ENCODE results near the gene DMBT1. TPM values are rescaled to one million over a fixed set of nuclear protein-coding genes. Genes with fewer than 3 reads are reported as not detected.

Gene DMBT1
- total and polyA plus RNA-seq, 8 donors: 0.19 to 81.1 (median 4.1) TPM; not detected in 1

DNA sequence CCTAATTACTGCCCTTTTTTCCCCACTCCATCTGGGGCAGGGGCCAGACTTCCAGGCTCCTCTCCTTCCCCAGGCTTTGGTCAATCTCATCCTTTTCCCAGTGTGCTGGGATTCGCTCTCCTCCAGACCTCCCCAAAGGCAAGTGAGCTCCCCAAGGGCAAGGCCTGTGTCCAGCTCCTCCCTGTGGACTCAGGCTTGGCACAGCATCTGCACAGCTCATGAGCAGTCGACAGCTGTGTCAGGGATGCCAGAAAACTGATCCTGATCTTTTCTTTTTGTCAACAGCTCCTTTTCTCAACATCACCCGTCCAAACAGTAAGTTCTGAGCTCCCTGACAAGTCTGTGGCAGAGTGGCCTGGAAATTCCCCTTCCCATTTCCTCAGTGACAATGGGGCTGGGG lies 72.0 kb downstream of the DMBT1 start:
- Histone ChIP-seq H3K27ac (no peak overlapping the region), H3K4me1 (peaks cover 0 to 7% (median 0%) of the 10 kb centered on the region in 4 donors), H3K36me3 (no peaks in the 10 kb centered on the region), H3K4me3 (no peak overlapping the region), H3K9me3 (no peaks in the 10 kb centered on the region), H3K27me3 (no peaks in the 10 kb centered on the region)
- intact Hi-C loops (cut with DNase I; ENCODE audit: low total_unique reads): no loop called here
- no peak for DNase-seq
- TF ChIP-seq POLR2A (IDR thresholded peaks at IDR 0.05) (no peak), POLR2AphosphoS5 (IDR thresholded peaks at IDR 0.05) (no peak), EP300 (IDR thresholded peaks at IDR 0.05) (no peak)
- TF ChIP-seq, protein P1, sequence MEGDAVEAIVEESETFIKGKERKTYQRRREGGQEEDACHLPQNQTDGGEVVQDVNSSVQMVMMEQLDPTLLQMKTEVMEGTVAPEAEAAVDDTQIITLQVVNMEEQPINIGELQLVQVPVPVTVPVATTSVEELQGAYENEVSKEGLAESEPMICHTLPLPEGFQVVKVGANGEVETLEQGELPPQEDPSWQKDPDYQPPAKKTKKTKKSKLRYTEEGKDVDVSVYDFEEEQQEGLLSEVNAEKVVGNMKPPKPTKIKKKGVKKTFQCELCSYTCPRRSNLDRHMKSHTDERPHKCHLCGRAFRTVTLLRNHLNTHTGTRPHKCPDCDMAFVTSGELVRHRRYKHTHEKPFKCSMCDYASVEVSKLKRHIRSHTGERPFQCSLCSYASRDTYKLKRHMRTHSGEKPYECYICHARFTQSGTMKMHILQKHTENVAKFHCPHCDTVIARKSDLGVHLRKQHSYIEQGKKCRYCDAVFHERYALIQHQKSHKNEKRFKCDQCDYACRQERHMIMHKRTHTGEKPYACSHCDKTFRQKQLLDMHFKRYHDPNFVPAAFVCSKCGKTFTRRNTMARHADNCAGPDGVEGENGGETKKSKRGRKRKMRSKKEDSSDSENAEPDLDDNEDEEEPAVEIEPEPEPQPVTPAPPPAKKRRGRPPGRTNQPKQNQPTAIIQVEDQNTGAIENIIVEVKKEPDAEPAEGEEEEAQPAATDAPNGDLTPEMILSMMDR (IDR thresholded peaks at IDR 0.05): no peak
- 46 to 64% (median 50%) methylated on average over 3 of the region's 3 CpGs for WGBS, 5 donors

DNA sequence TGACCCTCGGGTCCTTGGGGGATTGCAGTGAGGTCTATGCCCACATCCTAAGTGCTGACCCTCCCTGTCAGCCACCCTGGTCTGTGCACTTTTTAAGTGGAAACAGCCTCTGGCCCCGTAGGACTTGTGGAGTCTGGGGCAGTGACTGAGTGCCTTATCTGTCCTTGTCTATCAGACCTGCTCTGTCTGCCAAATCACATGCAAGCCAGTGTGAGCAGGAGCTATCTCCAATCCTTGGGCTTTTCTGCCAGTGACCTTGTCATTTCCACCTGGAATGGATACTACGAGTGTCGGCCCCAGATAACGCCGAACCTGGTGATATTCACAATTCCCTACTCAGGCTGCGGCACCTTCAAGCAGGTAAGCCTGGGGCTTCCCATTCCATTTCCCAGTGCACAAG lies 76.4 kb downstream of the DMBT1 start:
- intact Hi-C loops (cut with DNase I; ENCODE audit: low total_unique reads): no loop called here
- H3K36me3 ChIP-seq: no peaks in the 10 kb centered on the region
- 26 to 63% (median 42%) methylated on average over 7 of the region's 7 CpGs for WGBS, 5 donors

DNA sequence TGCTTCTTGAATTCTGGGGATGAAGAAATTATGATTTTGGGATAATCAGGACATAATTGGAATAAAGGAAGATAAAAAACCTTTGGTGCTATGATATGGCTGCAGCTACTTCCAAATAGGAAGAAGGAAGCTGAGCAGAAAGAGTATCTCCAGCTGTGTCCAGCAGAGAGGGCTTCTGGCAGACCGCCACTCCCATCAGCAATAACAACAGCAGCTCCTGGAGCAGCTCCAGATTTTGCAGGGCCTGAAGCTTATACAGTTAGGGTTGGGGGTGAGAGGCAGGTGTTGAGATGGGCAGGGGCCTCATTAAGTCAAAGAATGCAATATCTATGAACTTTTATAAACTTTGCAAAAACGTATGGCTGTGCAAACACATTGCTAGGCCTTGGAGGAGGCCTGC lies 76.8 kb downstream of the DMBT1 start:
- no peak for TF ChIP-seq POLR2AphosphoS5 (IDR thresholded peaks at IDR 0.05)
- TF ChIP-seq, protein P1 (IDR thresholded peaks at IDR 0.05): no peak
- TF ChIP-seq EP300 (IDR thresholded peaks at IDR 0.05): no peak
- no peak for TF ChIP-seq POLR2A (IDR thresholded peaks at IDR 0.05)
- H3K27me3 ChIP-seq: no peaks in the 10 kb centered on the region
- H3K9me3 ChIP-seq: no peaks in the 10 kb centered on the region
- H3K4me3 ChIP-seq: no peak overlapping the region
- intact Hi-C loops (cut with DNase I; ENCODE audit: low total_unique reads): no loop called here
- peak in 1 of 2 donors; percentile 82 for DNase-seq
- H3K27ac ChIP-seq: no peak overlapping the region
- no peaks in the 10 kb centered on the region for H3K36me3 ChIP-seq
- 43 to 59% (median 52%) methylated on average over 2 of the region's 2 CpGs for WGBS, 5 donors
- H3K4me1 ChIP-seq: peaks cover 0 to 7% (median 0%) of the 10 kb centered on the region in 4 donors

More for the DNA sequence above, 76.4 kb downstream of the DMBT1 start:
- peaks cover 0 to 7% (median 0%) of the 10 kb centered on the region in 4 donors for H3K4me1 ChIP-seq
- H3K9me3 ChIP-seq: no peaks in the 10 kb centered on the region
- H3K27me3 ChIP-seq: no peaks in the 10 kb centered on the region
- peak in 1 of 3 donors; percentile 29 for TF ChIP-seq POLR2AphosphoS5 (IDR thresholded peaks at IDR 0.05)
- TF ChIP-seq, protein P1 (IDR thresholded peaks at IDR 0.05): no peak
- DNase-seq: peak; percentile 37 to 42
- H3K4me3 ChIP-seq: no peak overlapping the region
- no peak overlapping the region for H3K27ac ChIP-seq

DNA sequence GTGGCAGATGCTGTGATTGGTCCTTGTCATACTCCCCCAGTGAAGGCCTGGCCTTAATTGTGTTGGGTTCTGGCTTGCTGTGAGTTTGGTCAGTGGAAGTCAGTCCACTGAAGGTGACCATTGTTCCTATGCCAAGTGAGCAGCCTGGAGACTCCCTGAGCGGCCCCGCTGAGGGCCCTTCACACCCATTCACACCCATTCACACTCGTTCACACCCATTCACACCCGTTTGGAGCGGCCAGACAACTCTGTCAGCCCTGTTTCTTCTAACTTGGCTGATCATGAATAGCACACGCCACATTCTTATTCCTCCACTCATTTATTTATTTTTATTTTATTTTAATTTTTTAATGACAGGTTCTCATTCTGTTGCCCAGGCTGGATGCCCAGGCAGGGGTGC lies 77.6 kb downstream of the DMBT1 start:
- intact Hi-C loops (cut with DNase I; ENCODE audit: low total_unique reads): no loop called here
- Histone ChIP-seq H3K9me3 (no peaks in the 10 kb centered on the region), H3K27ac (no peak overlapping the region), H3K4me3 (no peak overlapping the region), H3K27me3 (no peaks in the 10 kb centered on the region), H3K36me3 (no peaks in the 10 kb centered on the region), H3K4me1 (peaks cover 0 to 7% (median 0%) of the 10 kb centered on the region in 4 donors)
- 85 to 91% (median 88%) methylated on average over 6 of the region's 6 CpGs for WGBS, 5 donors
- no peak for DNase-seq
- no peak for TF ChIP-seq POLR2A (IDR thresholded peaks at IDR 0.05)
- TF ChIP-seq POLR2AphosphoS5 (IDR thresholded peaks at IDR 0.05): no peak
- TF ChIP-seq, protein P1 (IDR thresholded peaks at IDR 0.05): no peak
- TF ChIP-seq EP300 (IDR thresholded peaks at IDR 0.05): no peak

Data from stomach (tissue), 9 donors.